HG03135 (cell line): ENCODE results near the gene LRP4.
"Not testable (repeated sequence)": the region's sequence is repeated elsewhere in the genome, so short reads cannot be mapped to it uniquely, and the experiment has no call there.

ENCODE experiments used
- ATAC-seq: cut with Tn5 transposase; IDR thresholded peaks from one replicate; pipeline ENCODE4 v1.9.1; 2021; ENCODE audit warnings: mild to moderate bottlenecking, moderate library complexity; ENCODE audit not compliant: unreplicated experiment

Gene LRP4

DNA sequence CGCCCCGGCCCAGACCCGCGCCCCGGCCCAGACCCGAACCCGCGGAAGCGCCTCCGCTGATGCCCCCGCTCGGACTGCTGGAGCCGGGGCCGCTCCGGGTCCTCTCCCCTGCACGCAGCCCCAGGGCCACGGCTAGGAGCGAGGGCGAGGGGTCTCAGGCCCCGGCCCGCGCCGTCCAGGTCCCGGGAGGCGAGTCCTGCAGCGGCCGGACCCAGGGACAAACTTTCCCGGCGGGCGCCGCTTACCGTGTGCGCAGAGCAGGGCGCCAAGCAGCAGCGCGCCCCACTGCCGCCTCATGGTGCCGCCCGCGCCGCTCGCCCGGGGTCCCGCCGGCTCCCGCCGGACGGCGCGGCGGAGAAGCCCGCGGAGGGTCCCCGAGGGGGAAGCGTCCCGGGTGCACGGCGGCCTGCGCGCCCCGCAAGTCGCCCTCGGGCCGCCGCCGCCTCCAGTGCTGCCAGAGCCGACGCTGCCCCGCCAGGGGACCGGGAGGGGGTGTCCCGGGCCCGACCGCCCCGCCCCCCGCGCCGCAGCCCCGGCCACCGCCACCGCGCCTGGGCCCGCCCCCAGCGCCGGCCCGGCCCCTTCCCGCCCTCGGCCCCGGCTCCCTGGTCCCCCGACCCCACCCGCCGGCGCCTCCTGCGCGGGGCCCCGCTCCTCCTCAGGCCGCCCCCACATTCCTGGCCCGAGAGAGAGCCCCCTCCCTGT lies at the start of gene LRP4:
LRP4 (minus strand) TSS at position 468 of the 705 bp plus-strand sequence; CDS start at position 297, 171 bp downstream.
- no peak for ATAC-seq

GRCh38 chr11:46967962-46968361 lies 49.6 kb upstream of the LRP4 start:
- no peak for ATAC-seq

- no peak for ATAC-seq
These were observed 48.4 kb upstream of the LRP4 start for GRCh38 chr11:46966773-46967172.

GRCh38 chr11:46963844-46964243 lies 45.5 kb upstream of the LRP4 start:
- ATAC-seq: no peak

DNA sequence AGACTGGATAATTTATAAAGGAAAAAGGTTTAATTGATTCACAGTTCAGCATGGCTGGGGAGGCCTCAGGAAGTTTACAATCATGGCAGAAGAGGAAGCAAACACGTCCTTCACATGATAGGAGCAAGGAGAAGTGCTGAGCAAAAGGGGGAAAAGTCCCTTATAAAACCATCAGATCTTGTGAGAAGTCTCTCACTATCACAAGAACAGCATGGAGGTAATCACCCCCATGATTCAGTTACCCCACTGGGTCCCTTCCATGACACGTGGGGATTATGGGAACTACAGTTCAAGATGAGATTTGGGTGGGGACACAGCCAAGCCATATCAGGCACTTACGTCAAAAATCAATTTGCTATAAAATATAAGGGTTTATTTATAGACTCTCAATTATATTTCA lies 43.5 kb upstream of the LRP4 start:
- ATAC-seq: not testable (repeated sequence)

DNA sequence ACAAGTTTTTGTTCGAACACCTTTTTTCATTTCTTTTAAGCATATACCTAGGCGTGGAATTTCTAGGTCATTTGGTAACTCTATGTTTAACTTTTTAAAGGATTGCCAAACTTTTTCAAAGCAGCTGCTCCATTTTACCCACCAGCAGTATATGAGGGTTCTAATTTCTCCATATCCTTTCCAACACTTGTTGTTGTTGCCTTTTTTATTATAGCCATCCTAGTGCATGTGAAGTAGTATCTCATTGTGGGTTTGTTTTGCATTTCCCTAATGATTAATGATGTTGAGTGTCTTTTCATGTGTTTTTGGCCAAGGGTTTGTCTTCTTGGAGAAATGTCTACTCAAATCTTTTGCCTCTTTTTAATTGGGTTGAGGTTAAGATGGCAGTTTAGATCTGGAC lies 42.7 kb upstream of the LRP4 start:
- ATAC-seq: no peak

DNA sequence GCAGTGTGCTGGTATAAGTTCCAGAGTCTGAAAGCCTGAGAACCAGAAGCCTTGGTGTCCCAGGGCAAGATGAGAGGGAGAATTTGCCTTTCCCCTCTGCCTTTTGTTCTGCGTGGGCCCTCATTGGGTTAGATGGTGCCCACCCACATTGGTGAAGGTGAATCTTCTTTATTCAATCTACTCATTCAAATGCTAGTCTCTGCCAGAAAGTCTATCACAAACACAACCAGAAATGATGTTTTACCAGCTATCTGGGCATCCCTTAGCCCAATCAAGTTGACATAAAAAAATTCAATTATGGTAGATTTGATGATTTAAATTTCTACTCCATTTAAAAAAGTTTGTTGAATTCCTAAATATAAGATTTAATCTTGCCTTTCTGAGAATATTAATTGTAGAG lies 40.4 kb upstream of the LRP4 start:
- ATAC-seq: no peak

- ATAC-seq: no peak
These were observed 34.7 kb upstream of the LRP4 start for GRCh38 chr11:46953093-46953492.

DNA sequence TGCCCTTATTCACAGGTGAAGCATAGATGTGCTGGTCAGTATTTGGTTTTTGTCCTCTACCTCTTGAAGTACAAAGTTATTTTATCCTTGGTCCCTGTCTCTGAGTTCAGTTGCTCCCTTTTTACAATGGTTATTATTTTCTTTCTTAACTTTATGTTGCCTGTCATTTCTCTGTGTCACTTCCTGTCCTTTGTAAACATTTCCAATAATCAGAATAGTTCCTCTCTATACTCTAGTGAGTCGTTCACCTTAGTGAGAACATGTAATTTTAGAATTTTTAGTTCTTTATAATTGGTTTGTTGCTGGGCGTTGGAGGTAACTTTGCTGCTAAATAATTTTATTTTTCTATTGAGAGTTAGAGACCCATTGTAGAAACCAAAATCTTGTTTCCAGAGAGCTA lies 34.2 kb upstream of the LRP4 start:
- ATAC-seq: no peak

DNA sequence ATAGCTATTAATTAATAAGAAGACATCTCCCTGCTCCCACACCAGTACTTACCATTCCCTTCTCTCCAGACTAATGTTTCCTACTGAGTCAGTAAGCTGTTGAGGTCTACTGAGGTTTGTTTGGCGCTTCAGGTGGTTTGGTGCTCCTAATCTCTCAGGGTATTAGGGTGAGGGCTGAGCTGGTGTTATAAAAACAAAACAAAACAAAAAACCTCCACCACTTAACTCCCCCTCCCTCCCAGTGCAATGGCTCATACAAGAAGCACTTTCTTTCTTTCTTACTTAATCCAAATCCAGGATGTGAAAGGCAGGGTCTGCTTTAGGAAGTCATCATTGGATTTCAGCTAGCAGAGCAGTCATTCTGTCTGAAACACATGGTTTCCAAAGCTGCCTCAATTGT lies 33.5 kb upstream of the LRP4 start:
- no peak for ATAC-seq

DNA sequence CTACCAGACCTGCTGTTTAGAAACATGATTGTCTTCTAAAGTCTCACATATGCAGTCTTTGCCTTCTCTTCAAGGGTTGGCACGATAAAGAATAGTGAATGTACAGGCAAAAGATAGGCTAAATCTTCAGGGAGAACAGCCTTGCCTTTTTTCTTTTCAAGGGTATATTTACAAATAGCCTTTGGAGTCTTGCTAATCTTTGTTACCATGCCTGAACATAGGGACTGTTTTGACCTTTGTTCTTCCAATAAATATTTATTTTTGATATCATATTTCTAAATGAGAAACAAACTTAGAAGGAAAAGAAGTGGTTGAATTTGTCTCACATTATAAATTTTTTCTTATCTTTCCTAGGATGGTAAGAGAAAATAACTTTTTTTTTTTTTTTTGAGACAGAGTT lies 30.9 kb upstream of the LRP4 start:
- ATAC-seq: no peak

DNA sequence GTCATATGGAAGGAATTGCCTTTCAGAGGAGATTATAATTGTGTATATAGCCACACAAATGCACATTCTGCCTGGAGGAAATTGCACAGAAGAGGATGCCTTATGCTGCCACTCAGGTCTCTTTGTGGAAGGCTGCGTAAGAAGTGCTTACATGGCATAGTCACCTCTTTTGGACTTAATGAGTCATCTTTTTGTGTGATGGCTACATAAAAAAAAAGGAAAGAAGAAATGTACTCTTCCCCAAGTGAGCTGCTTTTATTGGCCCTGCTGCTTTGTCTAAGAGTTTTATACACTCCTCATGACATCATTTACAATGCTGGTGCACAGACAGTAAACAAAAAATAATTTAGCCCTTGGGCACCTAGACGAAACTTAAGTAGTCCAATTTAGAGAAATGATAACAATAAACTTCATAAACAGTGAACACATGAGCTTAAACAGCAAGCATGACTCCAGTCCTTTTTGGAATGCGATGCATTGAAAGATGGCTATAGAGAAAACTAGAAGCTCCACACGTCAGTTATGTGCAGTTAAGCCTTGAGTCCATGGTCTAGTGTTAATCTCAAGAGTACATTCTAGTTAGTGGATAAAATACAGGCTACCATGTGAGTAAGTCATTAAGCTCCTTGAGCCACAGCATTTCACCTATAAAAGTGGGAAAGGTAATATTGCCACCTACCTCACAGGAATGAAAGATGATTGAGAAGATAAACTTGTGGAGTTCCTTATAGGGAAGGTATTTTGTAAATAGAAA lies 30.2 kb upstream of the LRP4 start:
- no peak for ATAC-seq

DNA sequence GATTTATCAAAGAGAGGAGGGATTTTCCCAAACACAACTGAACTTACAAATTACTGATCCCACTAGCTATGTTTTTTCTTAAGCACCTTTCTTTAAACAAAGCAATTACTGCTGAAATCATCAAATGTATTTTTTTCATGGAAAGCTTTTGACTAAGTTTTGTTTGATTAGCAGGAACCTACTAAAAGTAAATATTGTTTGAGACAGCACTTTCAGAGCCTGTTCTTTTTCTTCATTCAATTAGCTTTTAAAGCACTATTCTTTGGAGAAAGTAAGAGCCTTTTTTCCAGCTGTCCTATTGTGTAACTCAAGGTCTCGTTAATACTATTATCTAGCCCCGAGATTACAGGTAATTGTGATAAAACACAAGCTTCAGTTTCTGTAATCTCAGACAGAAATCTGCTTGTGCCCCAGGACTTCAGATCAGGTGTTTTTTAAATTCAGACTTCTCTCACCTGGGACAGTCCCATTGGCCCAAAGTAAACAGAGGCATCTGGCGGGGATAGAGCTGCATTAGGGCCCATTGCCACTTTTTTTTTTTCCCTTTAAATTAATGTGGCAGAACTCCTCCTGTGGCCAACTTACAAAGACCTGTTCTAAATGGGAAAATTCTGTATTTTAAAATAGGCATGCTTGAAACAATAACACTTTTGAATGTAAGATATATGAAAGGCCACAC lies 29.2 kb upstream of the LRP4 start:
- no peak for ATAC-seq

GRCh38 chr11:46944356-46945075 lies 26.2 kb upstream of the LRP4 start:
- ATAC-seq: no peak

DNA sequence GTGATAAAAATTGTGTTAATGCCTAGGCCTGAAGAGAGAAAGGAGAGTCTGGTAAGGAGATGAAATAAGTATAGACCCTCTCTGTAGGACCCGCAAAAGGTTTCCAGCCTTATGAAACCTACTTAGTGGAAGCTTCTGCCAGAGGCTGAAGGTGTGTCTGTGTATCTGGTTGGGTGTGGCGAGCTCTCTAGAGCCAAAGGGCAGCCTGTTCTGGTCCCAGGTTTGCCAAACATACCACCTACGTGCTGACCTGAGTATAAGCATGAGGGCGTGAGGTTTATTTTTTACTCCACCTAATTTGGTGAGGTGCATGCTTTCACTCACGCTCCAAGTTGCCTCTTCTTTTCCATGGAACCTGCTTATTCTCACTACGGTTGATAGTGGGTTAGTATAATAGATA lies 23.8 kb upstream of the LRP4 start:
- ATAC-seq: no peak

- peak; percentile 93 for ATAC-seq
These were observed 18.1 kb upstream of the LRP4 start, which contains the start of gene CSTPP1 for GRCh38 chr11:46936138-46937110. Gene CSTPP1, plus strand, starts transcription at chr11:46936761. Its CDS starts 45 bp downstream, at chr11:46936806.

DNA sequence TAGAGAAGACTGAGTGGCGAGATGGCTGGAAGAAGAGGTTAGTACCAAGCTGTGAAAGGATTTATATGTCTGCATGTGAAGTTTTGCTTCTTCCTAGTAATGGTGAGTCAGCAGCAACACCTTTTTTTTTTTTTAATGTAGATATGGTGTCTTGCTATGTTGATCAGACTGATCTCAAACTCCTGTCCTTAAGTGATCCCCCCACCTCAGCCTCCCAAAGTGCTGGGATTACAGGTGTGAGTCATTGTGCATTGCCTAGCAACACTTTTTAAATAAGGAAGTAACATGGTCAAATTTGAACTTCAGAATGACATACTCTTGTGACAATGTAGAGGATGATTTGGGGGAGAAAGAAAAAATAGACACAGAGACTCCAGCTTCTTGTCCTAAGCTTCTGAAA lies 11.7 kb upstream of the LRP4 start:
- no peak for ATAC-seq

GRCh38 chr11:46928701-46929100 lies 10.4 kb upstream of the LRP4 start:
- not testable (repeated sequence) for ATAC-seq

- not testable (repeated sequence) for ATAC-seq
These were observed 9.6 kb upstream of the LRP4 start for GRCh38 chr11:46927928-46928327.

GRCh38 chr11:46920755-46921154 lies 2.4 kb upstream of the LRP4 start:
- ATAC-seq: no peak
